Ishikawa (cell line): ENCODE measurements around the gene TADA2B.

Source experiments
- CEBPB ChIP-seq: IDR thresholded peaks from 2 replicates; pipeline ENCODE4 v1.6.1; 2012
- CREB1 ChIP-seq: IDR thresholded peaks from 2 replicates; pipeline ENCODE4 v1.6.1; 2012; ENCODE audit warnings: low read depth
- EGR1 ChIP-seq: IDR thresholded peaks from 2 replicates; pipeline ENCODE4 v1.6.1; 2012
- EP300 ChIP-seq: IDR thresholded peaks from 2 replicates; pipeline ENCODE4 v1.6.1; 2012; ENCODE audit warnings: borderline replicate concordance
- FOXM1 ChIP-seq: IDR thresholded peaks from 2 replicates; pipeline ENCODE4 v1.6.1; 2012; ENCODE audit warnings: low read depth, borderline replicate concordance
- NFIC ChIP-seq: IDR thresholded peaks from 2 replicates; pipeline ENCODE4 v1.6.1; 2012
- RAD21 ChIP-seq: IDR thresholded peaks from 2 replicates; pipeline ENCODE4 v1.6.1; 2012; ENCODE audit warnings: low read depth
- TAF1 ChIP-seq: IDR thresholded peaks from 2 replicates; pipeline ENCODE4 v1.6.1; 2012; ENCODE audit warnings: low read depth, mild to moderate bottlenecking
- TCF12 ChIP-seq: IDR thresholded peaks from 2 replicates; pipeline ENCODE4 v1.6.1; 2012; ENCODE audit warnings: low read depth
- TEAD4 ChIP-seq: IDR thresholded peaks from 2 replicates; pipeline ENCODE4 v1.6.1; 2012
- YY1 ChIP-seq: IDR thresholded peaks from 2 replicates; pipeline ENCODE4 v1.6.1; 2012; ENCODE audit warnings: low read depth
- ZBTB7A ChIP-seq: IDR thresholded peaks from 2 replicates; pipeline ENCODE4 v1.6.1; 2012; ENCODE audit warnings: low read depth
- TF ChIP-seq, protein P1 (sequence below): IDR thresholded peaks from 2 replicates; pipeline ENCODE4 v1.6.1; 2012
- TF ChIP-seq, protein P2 (sequence below): IDR thresholded peaks from 2 replicates; pipeline ENCODE4 v1.6.1; 2012; ENCODE audit warnings: low read depth, mild to moderate bottlenecking
- TF ChIP-seq, protein P3 (sequence below): IDR thresholded peaks from 2 replicates; pipeline ENCODE4 v1.6.1; 2012

TADA2B gene

GRCh38 chr4:7055111-7055989 lies 12.2 kb downstream of the TADA2B start:
- TF ChIP-seq EGR1 (no peak), FOXM1 (no peak), CREB1 (no peak), TEAD4 (no peak), EP300 (no peak), ZBTB7A (no peak), CEBPB (no peak), TAF1 (no peak), YY1 (no peak), NFIC (no peak), RAD21 (no peak), TCF12 (no peak)
- TF ChIP-seq, protein P1, sequence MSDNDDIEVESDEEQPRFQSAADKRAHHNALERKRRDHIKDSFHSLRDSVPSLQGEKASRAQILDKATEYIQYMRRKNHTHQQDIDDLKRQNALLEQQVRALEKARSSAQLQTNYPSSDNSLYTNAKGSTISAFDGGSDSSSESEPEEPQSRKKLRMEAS: no peak
- TF ChIP-seq, protein P2, sequence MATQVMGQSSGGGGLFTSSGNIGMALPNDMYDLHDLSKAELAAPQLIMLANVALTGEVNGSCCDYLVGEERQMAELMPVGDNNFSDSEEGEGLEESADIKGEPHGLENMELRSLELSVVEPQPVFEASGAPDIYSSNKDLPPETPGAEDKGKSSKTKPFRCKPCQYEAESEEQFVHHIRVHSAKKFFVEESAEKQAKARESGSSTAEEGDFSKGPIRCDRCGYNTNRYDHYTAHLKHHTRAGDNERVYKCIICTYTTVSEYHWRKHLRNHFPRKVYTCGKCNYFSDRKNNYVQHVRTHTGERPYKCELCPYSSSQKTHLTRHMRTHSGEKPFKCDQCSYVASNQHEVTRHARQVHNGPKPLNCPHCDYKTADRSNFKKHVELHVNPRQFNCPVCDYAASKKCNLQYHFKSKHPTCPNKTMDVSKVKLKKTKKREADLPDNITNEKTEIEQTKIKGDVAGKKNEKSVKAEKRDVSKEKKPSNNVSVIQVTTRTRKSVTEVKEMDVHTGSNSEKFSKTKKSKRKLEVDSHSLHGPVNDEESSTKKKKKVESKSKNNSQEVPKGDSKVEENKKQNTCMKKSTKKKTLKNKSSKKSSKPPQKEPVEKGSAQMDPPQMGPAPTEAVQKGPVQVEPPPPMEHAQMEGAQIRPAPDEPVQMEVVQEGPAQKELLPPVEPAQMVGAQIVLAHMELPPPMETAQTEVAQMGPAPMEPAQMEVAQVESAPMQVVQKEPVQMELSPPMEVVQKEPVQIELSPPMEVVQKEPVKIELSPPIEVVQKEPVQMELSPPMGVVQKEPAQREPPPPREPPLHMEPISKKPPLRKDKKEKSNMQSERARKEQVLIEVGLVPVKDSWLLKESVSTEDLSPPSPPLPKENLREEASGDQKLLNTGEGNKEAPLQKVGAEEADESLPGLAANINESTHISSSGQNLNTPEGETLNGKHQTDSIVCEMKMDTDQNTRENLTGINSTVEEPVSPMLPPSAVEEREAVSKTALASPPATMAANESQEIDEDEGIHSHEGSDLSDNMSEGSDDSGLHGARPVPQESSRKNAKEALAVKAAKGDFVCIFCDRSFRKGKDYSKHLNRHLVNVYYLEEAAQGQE: no peak
- TF ChIP-seq, protein P3, sequence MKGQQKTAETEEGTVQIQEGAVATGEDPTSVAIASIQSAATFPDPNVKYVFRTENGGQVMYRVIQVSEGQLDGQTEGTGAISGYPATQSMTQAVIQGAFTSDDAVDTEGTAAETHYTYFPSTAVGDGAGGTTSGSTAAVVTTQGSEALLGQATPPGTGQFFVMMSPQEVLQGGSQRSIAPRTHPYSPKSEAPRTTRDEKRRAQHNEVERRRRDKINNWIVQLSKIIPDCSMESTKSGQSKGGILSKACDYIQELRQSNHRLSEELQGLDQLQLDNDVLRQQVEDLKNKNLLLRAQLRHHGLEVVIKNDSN: no peak

GRCh38 chr4:7055990-7056325 lies 12.8 kb downstream of the TADA2B start:
- TF ChIP-seq, protein P1: no peak

DNA sequence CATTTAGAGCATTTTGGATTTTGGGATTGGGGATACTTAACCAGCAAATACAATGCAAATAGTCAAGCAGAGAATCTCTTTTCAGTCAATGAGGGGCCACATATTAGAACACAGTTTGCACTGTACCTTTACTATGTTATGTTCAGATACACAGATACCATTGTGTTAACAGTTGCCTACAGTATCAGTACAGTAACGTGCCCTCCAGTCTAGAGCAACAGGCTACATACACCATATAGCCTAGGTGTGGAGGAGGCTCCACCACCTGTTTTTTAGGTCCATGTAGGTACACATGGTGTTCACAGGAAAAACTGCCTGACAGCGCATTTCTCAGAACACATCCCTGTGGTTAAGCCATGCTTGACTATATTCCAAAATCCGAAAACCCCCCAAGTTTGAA lies 15.6 kb downstream of the TADA2B start:
- no peak for TF ChIP-seq NFIC
- TF ChIP-seq FOXM1: no peak
- TF ChIP-seq, protein P2: no peak
- no peak for TF ChIP-seq TAF1
- TF ChIP-seq, protein P1: no peak
- TF ChIP-seq CEBPB: no peak
- TF ChIP-seq YY1: no peak
- no peak for TF ChIP-seq EP300
- TF ChIP-seq TEAD4: no peak
- TF ChIP-seq CREB1: no peak
- no peak for TF ChIP-seq RAD21
- TF ChIP-seq TCF12: no peak
- TF ChIP-seq ZBTB7A: no peak

DNA sequence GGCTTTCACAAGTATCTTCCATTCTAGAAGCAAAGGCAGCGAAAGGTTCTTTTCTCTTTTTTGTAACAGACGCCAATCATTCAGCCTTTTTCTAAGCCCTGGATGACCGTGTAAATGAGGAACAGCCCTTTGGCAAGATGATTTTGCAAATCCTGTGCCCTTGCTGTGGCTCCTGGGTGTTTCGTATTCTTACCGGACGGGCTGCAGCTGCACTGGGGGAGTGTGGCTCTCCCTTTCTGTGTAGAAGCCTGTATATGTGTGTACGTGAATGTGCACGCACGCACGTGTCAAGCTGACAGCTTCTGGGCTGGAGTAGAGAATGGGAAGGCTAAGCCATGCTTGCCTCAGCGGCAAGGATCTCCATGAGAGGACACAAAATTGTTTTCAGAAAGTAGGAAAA lies 16.5 kb downstream of the TADA2B start:
- TF ChIP-seq, protein P3: no peak

DNA sequence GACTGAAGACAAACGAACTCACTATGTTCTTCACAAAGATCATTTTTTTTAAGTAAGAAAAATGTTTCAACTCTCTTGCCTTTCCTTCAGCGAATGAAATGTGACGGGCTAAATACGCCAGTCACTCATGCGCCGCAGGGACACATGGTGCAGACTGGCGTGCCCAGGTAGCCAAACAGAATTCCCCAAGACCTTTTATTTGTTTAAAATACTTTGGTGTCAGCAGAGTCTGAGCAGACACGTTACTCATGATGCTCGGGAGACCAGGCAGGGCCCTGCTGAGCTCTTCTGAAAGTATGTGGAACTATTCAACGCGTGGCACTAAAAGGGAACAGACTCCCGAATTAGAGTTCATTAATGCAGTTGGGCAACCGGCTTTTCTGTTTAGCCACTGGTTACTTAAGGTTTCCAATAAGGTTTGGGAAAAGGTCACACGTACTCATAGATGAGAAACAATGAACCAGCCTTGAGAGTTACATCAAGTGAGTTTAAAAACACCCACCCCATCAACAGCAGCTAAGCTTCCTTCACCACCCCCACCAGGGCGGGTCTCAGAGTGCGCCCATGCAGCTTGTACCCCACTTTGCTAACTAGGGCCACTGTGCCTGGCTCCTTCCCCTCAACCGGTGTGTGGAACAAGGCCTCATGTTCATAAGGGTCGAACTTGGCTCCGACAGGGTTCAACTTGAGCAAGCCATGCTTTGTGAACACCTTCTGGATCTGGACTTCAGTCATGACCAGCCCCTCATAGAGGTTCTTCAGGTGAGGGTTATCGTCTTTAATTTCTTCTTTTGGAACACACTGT lies 17.4 kb downstream of the TADA2B start:
- TF ChIP-seq EGR1 (no peak), TEAD4 (no peak), ZBTB7A (no peak), FOXM1 (no peak)
- TF ChIP-seq, protein P1: no peak

GRCh38 chr4:7061815-7062214 lies 18.6 kb downstream of the TADA2B start:
- no peak for TF ChIP-seq EGR1
- TF ChIP-seq, protein P3: no peak
- TF ChIP-seq CREB1: no peak
- no peak for TF ChIP-seq TAF1
- no peak for TF ChIP-seq CEBPB
- no peak for TF ChIP-seq YY1
- no peak for TF ChIP-seq EP300
- TF ChIP-seq, protein P2: no peak
- TF ChIP-seq, protein P1: no peak
- no peak for TF ChIP-seq RAD21
- TF ChIP-seq ZBTB7A: no peak
- TF ChIP-seq NFIC: no peak
- no peak for TF ChIP-seq TCF12
- no peak for TF ChIP-seq TEAD4
- TF ChIP-seq FOXM1: no peak
